Measurements from ENCODE around the gene NIN.
"Not testable (repeated sequence)": the region's sequence is repeated elsewhere in the genome, so short reads cannot be mapped to it uniquely, and the experiment has no call there.

The NIN gene

GRCh38 chr14:50816395-50817047, 14.4 kb downstream of the NIN start:
- no peak overlapping the region for H2BK120ac ChIP-seq (ENCODE audit: low read depth, low read length)
- no peak overlapping the region for H2BK5ac ChIP-seq (ENCODE audit: low read length)
- no peak overlapping the region for H3K18ac ChIP-seq (ENCODE audit: low read length)
- no peak overlapping the region for H3K56ac ChIP-seq (ENCODE audit: low read length)
- no peak overlapping the region for H2BK15ac ChIP-seq (replicated peaks; ENCODE audit: low read depth)
- H3K23ac ChIP-seq (ENCODE audit: low read length), result no peak overlapping the region
- no peak for DNase-seq
- H3K36me3 ChIP-seq (ENCODE audit: control insufficient read depth, insufficient read depth, low read length), result no peaks in the 10 kb centered on the region
- H3K79me1 ChIP-seq (ENCODE audit: low read length), result peaks cover 2% of the 10 kb centered on the region
- no peaks in the 10 kb centered on the region for H3K4me1 ChIP-seq (ENCODE audit: control insufficient read depth, low read depth, low read length)
- H3K9ac ChIP-seq (ENCODE audit: low read length), result no peak overlapping the region
- H3K4ac ChIP-seq (ENCODE audit: low read depth, low read length), result no peak overlapping the region
- H3K4me3 ChIP-seq (ENCODE audit: low read length), result no peak overlapping the region
- WGBS (ENCODE audit: extremely low coverage, insufficient coverage, low lambda C conversion rate), result no CpG with 5 or more reads among the region's 6 CpGs
- no peaks in the 10 kb centered on the region for H3K79me2 ChIP-seq (ENCODE audit: control insufficient read depth, insufficient read depth, low read length)
- H4K8ac ChIP-seq (ENCODE audit: low read depth, low read length), result no peak overlapping the region
- H2AK5ac ChIP-seq (ENCODE audit: low read length), result no peak overlapping the region
- no peak overlapping the region for H4K5ac ChIP-seq (ENCODE audit: low read length)
- H3K27ac ChIP-seq (ENCODE audit: low read depth, low read length), result no peak overlapping the region
- no peaks in the 10 kb centered on the region for H3K27me3 ChIP-seq (ENCODE audit: insufficient read depth, low read length, poor library complexity)
- no peak overlapping the region for H3K4me2 ChIP-seq (ENCODE audit: low read length)

GRCh38 chr14:50815526-50815925, 15.4 kb downstream of the NIN start:
- not testable (repeated sequence) for H2BK5ac ChIP-seq (ENCODE audit: low read length); H3K9ac ChIP-seq (ENCODE audit: low read length); H3K79me1 ChIP-seq (ENCODE audit: low read length); H4K8ac ChIP-seq (ENCODE audit: low read depth, low read length); H3K4me1 ChIP-seq (ENCODE audit: control insufficient read depth, low read depth, low read length); H3K27me3 ChIP-seq (ENCODE audit: insufficient read depth, low read length, poor library complexity); H3K18ac ChIP-seq (ENCODE audit: low read length); H3K4me2 ChIP-seq (ENCODE audit: low read length); H2BK15ac ChIP-seq (replicated peaks; ENCODE audit: low read depth); H4K5ac ChIP-seq (ENCODE audit: low read length); H3K36me3 ChIP-seq (ENCODE audit: control insufficient read depth, insufficient read depth, low read length); H3K23ac ChIP-seq (ENCODE audit: low read length); H3K4ac ChIP-seq (ENCODE audit: low read depth, low read length); H3K79me2 ChIP-seq (ENCODE audit: control insufficient read depth, insufficient read depth, low read length); H3K56ac ChIP-seq (ENCODE audit: low read length); H2BK120ac ChIP-seq (ENCODE audit: low read depth, low read length); H3K4me3 ChIP-seq (ENCODE audit: low read length); DNase-seq; H2AK5ac ChIP-seq (ENCODE audit: low read length); H3K27ac ChIP-seq (ENCODE audit: low read depth, low read length)
- no CpG with 5 or more reads among the region's 5 CpGs for WGBS (ENCODE audit: extremely low coverage, insufficient coverage, low lambda C conversion rate)

- not testable (repeated sequence) for H3K79me2 ChIP-seq (ENCODE audit: control insufficient read depth, insufficient read depth, low read length); H3K4me2 ChIP-seq (ENCODE audit: low read length); H2BK120ac ChIP-seq (ENCODE audit: low read depth, low read length); H3K56ac ChIP-seq (ENCODE audit: low read length); H3K27me3 ChIP-seq (ENCODE audit: insufficient read depth, low read length, poor library complexity); H3K4ac ChIP-seq (ENCODE audit: low read depth, low read length); H2AK5ac ChIP-seq (ENCODE audit: low read length); H2BK15ac ChIP-seq (replicated peaks; ENCODE audit: low read depth); H2BK5ac ChIP-seq (ENCODE audit: low read length); H3K4me1 ChIP-seq (ENCODE audit: control insufficient read depth, low read depth, low read length); H3K18ac ChIP-seq (ENCODE audit: low read length); H4K5ac ChIP-seq (ENCODE audit: low read length); H3K36me3 ChIP-seq (ENCODE audit: control insufficient read depth, insufficient read depth, low read length); H3K4me3 ChIP-seq (ENCODE audit: low read length); DNase-seq; H3K23ac ChIP-seq (ENCODE audit: low read length); H3K79me1 ChIP-seq (ENCODE audit: low read length); H4K8ac ChIP-seq (ENCODE audit: low read depth, low read length); H3K9ac ChIP-seq (ENCODE audit: low read length); H3K27ac ChIP-seq (ENCODE audit: low read depth, low read length)
- no CpG with 5 or more reads among the region's 1 CpG for WGBS (ENCODE audit: extremely low coverage, insufficient coverage, low lambda C conversion rate)
These were observed 15.9 kb downstream of the NIN start for GRCh38 chr14:50815058-50815457.

- Histone ChIP-seq H3K23ac (ENCODE audit: low read length) (no peak overlapping the region), H3K27me3 (ENCODE audit: insufficient read depth, low read length, poor library complexity) (no peaks in the 10 kb centered on the region), H2BK5ac (ENCODE audit: low read length) (no peak overlapping the region), H3K18ac (ENCODE audit: low read length) (no peak overlapping the region), H3K79me2 (ENCODE audit: control insufficient read depth, insufficient read depth, low read length) (no peaks in the 10 kb centered on the region), H3K36me3 (ENCODE audit: control insufficient read depth, insufficient read depth, low read length) (no peaks in the 10 kb centered on the region), H2BK15ac (replicated peaks; ENCODE audit: low read depth) (no peak overlapping the region), H3K4ac (ENCODE audit: low read depth, low read length) (no peak overlapping the region), H2AK5ac (ENCODE audit: low read length) (no peak overlapping the region), H3K56ac (ENCODE audit: low read length) (no peak overlapping the region), H2BK120ac (ENCODE audit: low read depth, low read length) (no peak overlapping the region), H3K27ac (ENCODE audit: low read depth, low read length) (no peak overlapping the region), H3K4me2 (ENCODE audit: low read length) (no peak overlapping the region), H3K4me3 (ENCODE audit: low read length) (no peak overlapping the region), H3K9ac (ENCODE audit: low read length) (no peak overlapping the region), H4K5ac (ENCODE audit: low read length) (no peak overlapping the region), H3K4me1 (ENCODE audit: control insufficient read depth, low read depth, low read length) (no peaks in the 10 kb centered on the region), H3K79me1 (ENCODE audit: low read length) (no peaks in the 10 kb centered on the region), H4K8ac (ENCODE audit: low read depth, low read length) (no peak overlapping the region)
- WGBS (ENCODE audit: extremely low coverage, insufficient coverage, low lambda C conversion rate), result no CpG with 5 or more reads among the region's 3 CpGs
- no peak for DNase-seq
These were observed 16.8 kb downstream of the NIN start for GRCh38 chr14:50814161-50814560.

- no peak overlapping the region for H3K4ac ChIP-seq (ENCODE audit: low read depth, low read length)
- H2BK15ac ChIP-seq (replicated peaks; ENCODE audit: low read depth), result no peak overlapping the region
- WGBS (ENCODE audit: extremely low coverage, insufficient coverage, low lambda C conversion rate), result no CpG with 5 or more reads among the region's 2 CpGs
- H3K56ac ChIP-seq (ENCODE audit: low read length), result no peak overlapping the region
- H4K5ac ChIP-seq (ENCODE audit: low read length), result no peak overlapping the region
- no peak overlapping the region for H2BK5ac ChIP-seq (ENCODE audit: low read length)
- no peak overlapping the region for H3K4me3 ChIP-seq (ENCODE audit: low read length)
- no peak overlapping the region for H3K4me2 ChIP-seq (ENCODE audit: low read length)
- H3K27ac ChIP-seq (ENCODE audit: low read depth, low read length), result no peak overlapping the region
- H3K79me2 ChIP-seq (ENCODE audit: control insufficient read depth, insufficient read depth, low read length), result no peaks in the 10 kb centered on the region
- no peaks in the 10 kb centered on the region for H3K4me1 ChIP-seq (ENCODE audit: control insufficient read depth, low read depth, low read length)
- no peak overlapping the region for H3K9ac ChIP-seq (ENCODE audit: low read length)
- H3K36me3 ChIP-seq (ENCODE audit: control insufficient read depth, insufficient read depth, low read length), result no peaks in the 10 kb centered on the region
- no peak for DNase-seq
- no peaks in the 10 kb centered on the region for H3K79me1 ChIP-seq (ENCODE audit: low read length)
- no peak overlapping the region for H4K8ac ChIP-seq (ENCODE audit: low read depth, low read length)
- H3K27me3 ChIP-seq (ENCODE audit: insufficient read depth, low read length, poor library complexity), result no peaks in the 10 kb centered on the region
- no peak overlapping the region for H2AK5ac ChIP-seq (ENCODE audit: low read length)
- no peak overlapping the region for H3K23ac ChIP-seq (ENCODE audit: low read length)
- no peak overlapping the region for H3K18ac ChIP-seq (ENCODE audit: low read length)
- no peak overlapping the region for H2BK120ac ChIP-seq (ENCODE audit: low read depth, low read length)
These were observed 17.5 kb downstream of the NIN start for GRCh38 chr14:50813544-50813863.

GRCh38 chr14:50812856-50813543, 18.0 kb downstream of the NIN start:
- Histone ChIP-seq H3K27ac (ENCODE audit: low read depth, low read length) (no peak overlapping the region), H3K27me3 (ENCODE audit: insufficient read depth, low read length, poor library complexity) (no peaks in the 10 kb centered on the region), H3K9ac (ENCODE audit: low read length) (no peak overlapping the region), H3K4ac (ENCODE audit: low read depth, low read length) (no peak overlapping the region), H2BK5ac (ENCODE audit: low read length) (no peak overlapping the region), H3K79me1 (ENCODE audit: low read length) (no peaks in the 10 kb centered on the region), H3K18ac (ENCODE audit: low read length) (no peak overlapping the region), H3K36me3 (ENCODE audit: control insufficient read depth, insufficient read depth, low read length) (no peaks in the 10 kb centered on the region), H3K4me3 (ENCODE audit: low read length) (no peak overlapping the region), H4K8ac (ENCODE audit: low read depth, low read length) (no peak overlapping the region), H2BK120ac (ENCODE audit: low read depth, low read length) (no peak overlapping the region), H2BK15ac (replicated peaks; ENCODE audit: low read depth) (no peak overlapping the region), H3K4me2 (ENCODE audit: low read length) (no peak overlapping the region), H3K79me2 (ENCODE audit: control insufficient read depth, insufficient read depth, low read length) (no peaks in the 10 kb centered on the region), H4K5ac (ENCODE audit: low read length) (no peak overlapping the region), H3K4me1 (ENCODE audit: control insufficient read depth, low read depth, low read length) (no peaks in the 10 kb centered on the region), H3K23ac (ENCODE audit: low read length) (no peak overlapping the region), H3K56ac (ENCODE audit: low read length) (no peak overlapping the region), H2AK5ac (ENCODE audit: low read length) (no peak overlapping the region)
- WGBS (ENCODE audit: extremely low coverage, insufficient coverage, low lambda C conversion rate), result no CpG with 5 or more reads among the region's 8 CpGs
- DNase-seq, result no peak

Measured in mesendoderm (in vitro differentiated cells).